Endothelial cell (in vitro differentiated cells): ENCODE results near the gene SULT2B1. TPM values are rescaled to one million over a fixed set of nuclear protein-coding genes. Genes with fewer than 3 reads are reported as not detected.

Source experiments
- DNase-seq: peaks from one replicate; pipeline ENCODE4 v3.0.0; 2021; ENCODE audit warnings: low spot score
- H3K27ac Mint-ChIP-seq: one replicate; pipeline ENCODE4 v1.8.0; 2021; ENCODE audit warnings: mixed read lengths, inconsistent platforms; ENCODE audit not compliant: unreplicated experiment
- H3K27me3 Mint-ChIP-seq: one replicate; pipeline ENCODE4 v1.8.0; 2021; ENCODE audit warnings: mild to moderate bottlenecking, moderate library complexity, mixed read lengths, inconsistent platforms; ENCODE audit not compliant: unreplicated experiment
- H3K36me3 Mint-ChIP-seq: one replicate; pipeline ENCODE4 v1.8.0; 2021; ENCODE audit warnings: mild to moderate bottlenecking, low read depth, mixed read lengths, inconsistent platforms; ENCODE audit not compliant: unreplicated experiment
- H3K4me1 Mint-ChIP-seq: one replicate; pipeline ENCODE4 v1.8.0; 2021; ENCODE audit warnings: mild to moderate bottlenecking, mixed read lengths, inconsistent platforms; ENCODE audit not compliant: unreplicated experiment
- H3K4me3 Mint-ChIP-seq: one replicate; pipeline ENCODE4 v1.8.0; 2021; ENCODE audit warnings: mild to moderate bottlenecking, mixed read lengths, inconsistent platforms; ENCODE audit not compliant: unreplicated experiment
- H3K9me3 Mint-ChIP-seq: one replicate; pipeline ENCODE4 v1.8.0; 2021; ENCODE audit warnings: mixed read lengths, inconsistent platforms; ENCODE audit not compliant: unreplicated experiment
- total RNA-seq: library from RNA; stranded (reverse); fragmentation: NEBNext Ultra II Directional; extraction: Animal tissue kit (Norgen Biotek cat#: 25700); gene quantifications from one replicate; pipeline ENCODE4 v1.2.1, GENCODE V29; 2021; ENCODE audit not compliant: unreplicated experiment
- TF ChIP-seq, protein P1 (sequence below): fragments of 200-600 bp; sonication (generic); IDR thresholded peaks from one replicate; pipeline ENCODE4 v1.5.0; 2021; ENCODE audit warnings: antibody characterized with exemption; ENCODE audit not compliant: unreplicated experiment

The SULT2B1 gene
- total RNA-seq, 1 donor from 2014 or later: 0.62 TPM

DNA sequence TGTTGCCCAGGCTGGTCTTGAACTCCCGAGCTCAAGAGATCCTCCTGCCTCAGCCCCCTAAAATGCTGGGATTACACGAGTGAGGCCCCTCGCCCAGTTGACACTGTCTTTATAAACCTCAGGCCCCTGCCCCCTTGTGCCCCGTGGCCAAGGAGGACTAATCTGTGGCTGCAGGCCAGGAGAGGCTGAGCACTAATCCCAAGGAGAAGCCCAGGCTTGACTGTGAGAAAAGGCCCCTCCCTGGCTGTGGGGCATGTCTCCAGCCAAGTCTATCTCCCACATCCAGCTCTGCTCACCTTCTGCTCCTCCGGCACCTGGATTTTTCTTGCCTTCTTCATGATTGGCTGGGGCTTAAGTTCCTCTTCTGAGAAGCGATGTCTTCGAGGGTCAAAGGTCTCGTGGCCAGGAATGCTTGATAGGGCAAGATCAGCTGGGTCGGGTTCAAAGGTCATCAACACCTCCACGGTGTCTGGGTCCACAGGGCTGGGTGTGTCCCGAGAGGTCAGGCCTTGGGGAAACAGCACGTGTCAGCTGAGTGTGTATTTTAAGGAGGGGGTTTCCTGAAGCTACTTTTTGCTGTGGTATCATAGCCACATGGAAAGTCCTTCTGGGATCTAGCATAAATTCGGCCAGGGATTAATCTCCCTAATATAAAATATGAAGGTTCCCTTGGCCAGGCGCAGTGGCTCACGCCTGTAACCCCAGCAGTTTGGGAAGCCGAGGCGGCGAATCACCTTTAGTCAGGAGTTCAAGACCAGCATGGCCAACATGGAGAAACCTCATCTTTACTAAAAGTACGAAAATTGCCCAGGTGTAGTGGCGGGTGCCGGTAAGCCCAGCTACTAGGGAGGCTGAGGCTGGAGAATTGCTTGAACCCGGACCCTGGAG is 81.4 kb downstream of the SULT2B1 start:
- Mint-ChIP-seq H3K4me1 (peaks cover 12% of the 10 kb centered on the region), H3K4me3 (peak overlapping the region; percentile 4)

DNA sequence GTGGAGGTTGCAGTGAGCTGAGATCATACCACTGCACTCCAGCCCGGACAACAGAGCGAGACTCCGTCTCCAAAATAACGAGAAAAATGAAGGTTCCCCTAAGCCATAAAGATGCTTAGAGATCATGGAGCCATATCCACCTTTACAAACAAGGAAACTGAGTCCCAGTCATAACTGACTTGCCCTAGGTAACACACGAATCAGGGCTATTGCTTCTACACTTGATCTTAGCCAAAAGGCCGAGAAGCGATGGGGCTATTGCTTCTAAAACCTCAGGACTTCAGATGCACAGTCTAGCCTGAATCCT is 82.0 kb downstream of the SULT2B1 start:
- TF ChIP-seq, protein P1, sequence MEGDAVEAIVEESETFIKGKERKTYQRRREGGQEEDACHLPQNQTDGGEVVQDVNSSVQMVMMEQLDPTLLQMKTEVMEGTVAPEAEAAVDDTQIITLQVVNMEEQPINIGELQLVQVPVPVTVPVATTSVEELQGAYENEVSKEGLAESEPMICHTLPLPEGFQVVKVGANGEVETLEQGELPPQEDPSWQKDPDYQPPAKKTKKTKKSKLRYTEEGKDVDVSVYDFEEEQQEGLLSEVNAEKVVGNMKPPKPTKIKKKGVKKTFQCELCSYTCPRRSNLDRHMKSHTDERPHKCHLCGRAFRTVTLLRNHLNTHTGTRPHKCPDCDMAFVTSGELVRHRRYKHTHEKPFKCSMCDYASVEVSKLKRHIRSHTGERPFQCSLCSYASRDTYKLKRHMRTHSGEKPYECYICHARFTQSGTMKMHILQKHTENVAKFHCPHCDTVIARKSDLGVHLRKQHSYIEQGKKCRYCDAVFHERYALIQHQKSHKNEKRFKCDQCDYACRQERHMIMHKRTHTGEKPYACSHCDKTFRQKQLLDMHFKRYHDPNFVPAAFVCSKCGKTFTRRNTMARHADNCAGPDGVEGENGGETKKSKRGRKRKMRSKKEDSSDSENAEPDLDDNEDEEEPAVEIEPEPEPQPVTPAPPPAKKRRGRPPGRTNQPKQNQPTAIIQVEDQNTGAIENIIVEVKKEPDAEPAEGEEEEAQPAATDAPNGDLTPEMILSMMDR: no peak
- Mint-ChIP-seq H3K27me3 (peaks cover 22% of the 10 kb centered on the region), H3K4me1 (peaks cover 14% of the 10 kb centered on the region), H3K36me3 (peaks cover 5% of the 10 kb centered on the region), H3K27ac (no peak overlapping the region), H3K9me3 (no peaks in the 10 kb centered on the region), H3K4me3 (no peak overlapping the region)
- DNase-seq: no peak

More for the DNA sequence above, 81.4 kb downstream of the SULT2B1 start:
- H3K36me3 Mint-ChIP-seq: peaks cover 2% of the 10 kb centered on the region
- TF ChIP-seq, protein P1: no peak
- DNase-seq: no peak
- peaks cover 25% of the 10 kb centered on the region for H3K27me3 Mint-ChIP-seq
- no peaks in the 10 kb centered on the region for H3K9me3 Mint-ChIP-seq
- H3K27ac Mint-ChIP-seq: no peak overlapping the region

DNA sequence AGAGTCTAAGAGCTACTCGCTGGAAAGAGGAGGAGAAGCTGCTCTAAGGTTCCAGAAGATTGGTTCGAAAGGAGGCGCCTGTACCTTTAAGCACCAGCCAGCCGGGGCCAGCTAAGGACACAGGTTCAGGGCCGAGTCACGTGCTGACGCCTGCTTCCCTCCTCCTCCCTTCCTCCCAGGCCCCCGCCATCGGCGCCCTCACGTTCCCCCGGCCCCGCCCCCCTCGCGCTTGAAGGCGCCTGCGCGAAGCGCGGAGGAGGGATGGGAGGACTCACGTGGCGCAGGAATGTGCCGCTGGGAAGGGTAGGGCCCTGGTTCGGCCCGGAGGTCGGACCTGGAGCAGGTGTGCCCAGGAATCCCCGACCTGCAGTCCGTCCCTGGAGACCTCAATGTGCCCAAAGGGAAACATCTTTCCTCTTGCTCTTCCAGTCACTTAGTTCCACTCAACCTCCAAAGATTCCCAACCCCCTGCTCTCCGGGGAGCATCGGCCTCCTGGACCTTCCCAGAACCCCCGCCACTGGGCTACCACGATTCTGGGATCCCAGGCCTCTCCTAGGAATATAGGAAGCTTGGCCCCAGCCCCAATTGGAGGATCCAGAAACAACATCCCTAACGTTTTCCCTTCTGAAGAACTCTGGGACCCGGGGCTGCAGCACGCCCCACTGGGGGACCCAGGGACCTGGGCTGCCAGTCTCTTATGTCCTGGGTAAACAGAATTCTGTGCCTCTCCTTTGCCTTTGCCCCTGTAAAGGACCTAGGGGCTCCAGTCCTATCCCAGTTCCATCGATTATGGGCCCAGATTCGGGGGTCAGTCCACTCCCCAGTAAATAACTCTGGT is 82.7 kb downstream of the SULT2B1 start:
- Mint-ChIP-seq H3K27ac (no peak overlapping the region), H3K9me3 (no peaks in the 10 kb centered on the region), H3K36me3 (peaks cover 5% of the 10 kb centered on the region), H3K4me1 (peaks cover 14% of the 10 kb centered on the region), H3K27me3 (peaks cover 25% of the 10 kb centered on the region), H3K4me3 (peak overlapping the region; percentile 67)
- peak; percentile 84 for DNase-seq
- TF ChIP-seq, protein P1: no peak

DNA sequence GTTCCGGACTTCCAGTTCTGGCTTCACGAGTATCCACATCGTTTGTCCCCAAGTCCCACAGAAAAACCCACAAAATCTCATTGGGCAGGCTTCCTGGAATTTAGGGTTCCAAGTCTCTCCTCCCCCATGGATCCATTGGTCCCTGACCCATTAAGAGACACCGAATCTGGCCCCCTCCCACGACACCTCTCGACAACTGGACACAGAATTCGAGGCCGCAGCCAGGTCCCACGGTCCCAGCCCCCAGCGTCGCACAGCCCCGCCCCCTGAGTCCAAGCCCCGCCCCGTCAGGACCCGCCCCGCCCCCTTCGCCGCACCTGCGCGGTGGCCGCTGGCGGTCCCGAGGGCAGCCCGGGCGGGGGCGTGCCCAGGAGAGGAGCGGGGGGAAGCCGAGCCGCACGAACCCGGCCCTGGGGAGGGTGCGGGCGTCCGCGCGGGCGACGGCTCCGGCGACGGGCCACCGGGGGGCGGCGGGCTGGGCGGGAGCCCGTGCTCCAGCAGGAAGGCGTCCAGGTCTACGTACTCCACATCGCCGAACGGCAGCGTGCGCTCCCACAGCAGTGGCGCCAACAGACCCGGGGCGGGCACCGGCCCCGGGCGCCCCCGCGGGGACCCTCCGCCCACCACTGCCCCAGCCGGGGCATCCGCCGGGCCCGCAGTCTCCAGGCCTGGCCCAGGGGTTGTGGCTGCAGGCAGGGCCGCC is 83.4 kb downstream of the SULT2B1 start:
- Mint-ChIP-seq H3K4me1 (peaks cover 19% of the 10 kb centered on the region), H3K9me3 (no peaks in the 10 kb centered on the region), H3K27ac (no peak overlapping the region), H3K27me3 (peaks cover 22% of the 10 kb centered on the region), H3K4me3 (peak overlapping the region; percentile 67), H3K36me3 (peaks cover 5% of the 10 kb centered on the region)
- peak; percentile 67 for DNase-seq
- TF ChIP-seq, protein P1: no peak
